ENCODE results near the gene TCEANC2. TPM values are rescaled to one million over a fixed set of nuclear protein-coding genes. Genes with fewer than 3 reads are reported as not detected.
A peak's percentile ranks its signal among the peaks of the same experiment; 100 is the strongest.

Gene TCEANC2
- total and polyA plus RNA-seq, 2 experiments from 2014 or later: 6.0 to 6.3 TPM

- TF ChIP-seq CTCF (conservative IDR thresholded peaks at IDR 0.05; ENCODE audit: low read depth in 2 of 2): no peak
- no peak for TF ChIP-seq CREB1 (CRISPR knock-in tag; IDR thresholded peaks at IDR 0.05; ENCODE audit: low read depth)
These were observed 45.8 kb upstream of the TCEANC2 start (continued) for GRCh38 chr1:54007613-54008012.

GRCh38 chr1:54008876-54009275 is 44.5 kb upstream of the TCEANC2 start:
- Histone ChIP-seq H3K4me2 (no peak overlapping the region), H3F3A (replicated peaks; ENCODE audit: low read depth) (no peaks in the 10 kb centered on the region), H3K9me2 (ENCODE audit: insufficient read depth) (no peaks in the 10 kb centered on the region; the same call in 1 of the 2 replicates), H2AFZ (no peak overlapping the region; the same call in 1 of the 2 replicates), H3K79me2 (replicated peaks; ENCODE audit: insufficient read depth) (no peaks in the 10 kb centered on the region), H4K20me1 (replicated peaks; ENCODE audit: insufficient read depth) (no peaks in the 10 kb centered on the region), H3K4me3 (no peak overlapping the region), H3K27me3 (ENCODE audit: insufficient read depth) (no peaks in the 10 kb centered on the region), H3K27ac (ENCODE audit: low read depth) (no peak overlapping the region), H3K4me1 (ENCODE audit: insufficient read depth) (no peaks in the 10 kb centered on the region), H3K36me3 (ENCODE audit: insufficient read depth) (no peaks in the 10 kb centered on the region)
- ATAC-seq (no peak), DNase-seq (ENCODE audit: low spot score) (no peak)
- Mint-ChIP-seq H3K9me3 (peaks cover 6% of the 10 kb centered on the region; the same call in 2 of the 3 replicates), H3K27me3 (ENCODE audit: insufficient read depth, low read depth, poor library complexity) (peaks cover 7% of the 10 kb centered on the region), H3K36me3 (ENCODE audit: low read depth) (no peaks in the 10 kb centered on the region), H3K27ac (no peak overlapping the region), H3K4me1 (peaks cover 5% of the 10 kb centered on the region; the same call in 2 of the 3 replicates), H3K4me3 (no peak overlapping the region)
- TF ChIP-seq CTCF (conservative IDR thresholded peaks at IDR 0.05; ENCODE audit: low read depth in 2 of 2): peak in 1 of 2 experiments; percentile 18; a peak in 1 of 4 replicates
- TF ChIP-seq EZH2phosphoT487 (IDR thresholded peaks at IDR 0.05; ENCODE audit: unreplicated experiment): no peak

- H3K4me3 ChIP-seq: no peak overlapping the region
- no peak overlapping the region for H3K27ac ChIP-seq (ENCODE audit: low read depth)
- H3K9me2 ChIP-seq (ENCODE audit: insufficient read depth): no peaks in the 10 kb centered on the region; the same call in 1 of the 2 replicates
- H2AFZ ChIP-seq: no peak overlapping the region; the same call in 1 of the 2 replicates
- H3K27me3 ChIP-seq (ENCODE audit: insufficient read depth): no peaks in the 10 kb centered on the region
- Mint-ChIP-seq H3K36me3 (ENCODE audit: low read depth) (no peaks in the 10 kb centered on the region), H3K9me3 (peaks cover 6% of the 10 kb centered on the region; the same call in 2 of the 3 replicates), H3K4me3 (no peak overlapping the region), H3K27me3 (ENCODE audit: insufficient read depth, low read depth, poor library complexity) (peaks cover 7% of the 10 kb centered on the region), H3K27ac (no peak overlapping the region), H3K4me1 (peaks cover 8% of the 10 kb centered on the region; the same call in 2 of the 3 replicates)
- H3F3A ChIP-seq (replicated peaks; ENCODE audit: low read depth): no peaks in the 10 kb centered on the region
- no peak overlapping the region for H3K4me2 ChIP-seq
- H4K20me1 ChIP-seq (replicated peaks; ENCODE audit: insufficient read depth): no peaks in the 10 kb centered on the region
- ATAC-seq (no peak), DNase-seq (ENCODE audit: low spot score) (no peak)
- H3K4me1 ChIP-seq (ENCODE audit: insufficient read depth): no peaks in the 10 kb centered on the region
- no peaks in the 10 kb centered on the region for H3K36me3 ChIP-seq (ENCODE audit: insufficient read depth)
- H3K79me2 ChIP-seq (replicated peaks; ENCODE audit: insufficient read depth): no peaks in the 10 kb centered on the region
- TF ChIP-seq ZNF462 (CRISPR knock-in tag; IDR thresholded peaks at IDR 0.05) (no peak), CTCF (conservative IDR thresholded peaks at IDR 0.05; ENCODE audit: low read depth in 2 of 2) (no peak), ZNF331 (CRISPR knock-in tag; IDR thresholded peaks at IDR 0.05; ENCODE audit: low read depth) (no peak), EZH2 (IDR thresholded peaks at IDR 0.05; ENCODE audit: low read depth, unreplicated experiment) (no peak)
These were observed 44.0 kb upstream of the TCEANC2 start for GRCh38 chr1:54009406-54009805.
